HG03378 (cell line): Measurements from ENCODE around the gene TOR4A.

Source experiments
- ATAC-seq: cut with Tn5 transposase; IDR thresholded peaks from one replicate; pipeline ENCODE4 v1.9.1; 2021; ENCODE audit warnings: mild to moderate bottlenecking, moderate library complexity; ENCODE audit not compliant: unreplicated experiment

TOR4A gene

DNA sequence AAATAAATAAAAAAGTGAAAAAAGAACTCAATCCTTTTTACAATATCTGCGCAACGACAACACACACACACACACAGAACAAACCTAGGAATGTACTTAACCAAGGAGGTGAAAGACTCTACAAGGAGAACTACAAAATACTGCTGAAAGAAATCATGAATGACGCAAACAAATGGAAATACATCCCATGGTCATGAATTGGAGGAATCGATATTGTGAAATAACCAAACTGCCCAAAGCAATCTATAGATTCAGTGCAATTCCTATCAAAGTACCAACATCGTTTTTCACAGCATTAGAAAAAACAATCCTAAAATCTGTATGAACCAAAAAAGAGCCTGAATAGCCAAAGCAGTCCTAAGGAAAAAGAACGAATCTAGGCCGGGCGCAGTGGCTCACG, 54.4 kb downstream of the TOR4A start:
- no peak for ATAC-seq
